HepG2 (cell line): ENCODE data around the gene ENHO. TPM values are rescaled to one million over a fixed set of nuclear protein-coding genes. Genes with fewer than 3 reads are reported as not detected.
A peak's percentile ranks its signal among the peaks of the same experiment; 100 is the strongest.

Source experiments
- CENPX ChIP-seq: sonication (generic); formaldehyde crosslinking; IDR thresholded peaks from 2 replicates; pipeline ENCODE4 v1.9.0; 2021; ENCODE audit warnings: mild to moderate bottlenecking, missing genetic modification reagents, moderate library complexity
- ETV5 ChIP-seq: IDR thresholded peaks from 2 replicates; pipeline ENCODE4 v1.6.1; 2018; ENCODE audit warnings: missing biosample characterization, missing genetic modification reagents, inconsistent platforms, borderline replicate concordance
- FOXP1 ChIP-seq, 2 experiments: fragments of 450-650 bp in 1 of 2; IDR thresholded peaks; 2 replicates each; pipeline ENCODE4 v1.6.1; 2017 to 2018; ENCODE audit warnings: antibody characterized with exemption in 1 of 2
- HCFC1 ChIP-seq: fragments of 150-350 bp; IDR thresholded peaks from 2 replicates; pipeline ENCODE4 v1.6.1; 2014; ENCODE audit warnings: low read depth, low read length
- KLF16 ChIP-seq, 2 experiments: sonication (generic) in 1 of 2; formaldehyde crosslinking in 1 of 2; IDR thresholded peaks; 2 replicates each; pipeline versions ENCODE4 v1.6.1 to v1.8.0; 2016 to 2023; ENCODE audit warnings: missing genetic modification reagents in 2 of 2, missing compliant biosample characterization in 1 of 2
- NFYB ChIP-seq: sonication (generic); formaldehyde crosslinking; IDR thresholded peaks from 2 replicates; pipeline ENCODE4 v1.4.0; 2020; ENCODE audit warnings: missing genetic modification reagents
- PTBP1 ChIP-seq: fragments of 200-400 bp; formaldehyde crosslinking; IDR thresholded peaks from 2 replicates; pipeline ENCODE4 v1.6.1; 2018; ENCODE audit warnings: low read length, low read depth; ENCODE audit not compliant: poor library complexity, severe bottlenecking
- RAD21 ChIP-seq: fragments of 450-650 bp; formaldehyde crosslinking; IDR thresholded peaks from 2 replicates; pipeline ENCODE4 v1.5.0; 2020; ENCODE audit warnings: mild to moderate bottlenecking
- SMC3 ChIP-seq: IDR thresholded peaks from 2 replicates; pipeline ENCODE4 v1.6.1; 2011; ENCODE audit warnings: low read length, improper control_type of control experiment
- WIZ ChIP-seq: sonication (generic); formaldehyde crosslinking; IDR thresholded peaks from 2 replicates; pipeline ENCODE4 v1.5.1; 2020; ENCODE audit warnings: mild to moderate bottlenecking, missing genetic modification reagents
- ZKSCAN8 ChIP-seq: IDR thresholded peaks from 2 replicates; pipeline ENCODE4 v1.6.1; 2016; ENCODE audit warnings: borderline replicate concordance, missing genetic modification reagents, missing compliant biosample characterization
- ZNF335 ChIP-seq: sonication (generic); formaldehyde crosslinking; IDR thresholded peaks from 2 replicates; pipeline ENCODE4 v1.4.0; 2020; ENCODE audit warnings: missing genetic modification reagents
- ZNF782 ChIP-seq: sonication (generic); formaldehyde crosslinking; IDR thresholded peaks from 2 replicates; pipeline ENCODE4 v1.4.0; 2020; ENCODE audit warnings: missing genetic modification reagents, mild to moderate bottlenecking, borderline replicate concordance
- polyA plus RNA-seq, 8 experiments: library from polyadenylated mRNA; depleted of rRNA in 3 of 8; stranded (reverse) in 7 of 8; unstranded in 1 of 8; fragments of >200 nt; fragmentation: Illumina TruSeq in 4 of 8; extraction: Trizol in 4 of 8; gene quantifications; 2 replicates each; pipeline versions ENCODE4 v1.2.1 to v1.2.3, GENCODE V29; 2011 to 2016; ENCODE audit warnings: low read depth in 4 of 8, missing spikeins in 1 of 8, mixed read lengths in 1 of 8; ENCODE audit not compliant: insufficient read depth in 1 of 8
- total RNA-seq, 5 experiments: library from RNA; depleted of rRNA; stranded (reverse); fragments of >200 nt; fragmentation: Illumina TruSeq; extraction: Trizol; gene quantifications; 2 replicates each; pipeline ENCODE4 v1.2.3, GENCODE V29; 2016; ENCODE audit warnings: low read depth in 1 of 5
- TF ChIP-seq, protein P1 (sequence below), 2 experiments: sonication (generic) in 1 of 2; formaldehyde crosslinking in 1 of 2; IDR thresholded peaks; 2 replicates each; pipeline versions ENCODE4 v1.5.1 to v1.6.1; 2011 to 2020; ENCODE audit warnings: borderline replicate concordance in 1 of 2, low read depth in 1 of 2, low read length in 1 of 2, mild to moderate bottlenecking in 1 of 2, missing genetic modification reagents in 1 of 2, moderate library complexity in 1 of 2
- TF ChIP-seq, protein P2 (sequence below): IDR thresholded peaks from 2 replicates; pipeline ENCODE4 v1.6.1; 2016; ENCODE audit warnings: low read depth, borderline replicate concordance
- TF ChIP-seq, protein P3 (sequence below): sonication (generic); formaldehyde crosslinking; IDR thresholded peaks from 2 replicates; pipeline ENCODE4 v1.4.0; 2020; ENCODE audit warnings: low read depth, mild to moderate bottlenecking, missing genetic modification reagents
- TF ChIP-seq, protein P4 (sequence below): IDR thresholded peaks from 2 replicates; pipeline ENCODE4 v1.6.1; 2012; ENCODE audit warnings: low read length, improper control_type of control experiment
- TF ChIP-seq, protein P5 (sequence below): sonication (generic); formaldehyde crosslinking; IDR thresholded peaks from 2 replicates; pipeline ENCODE4 v1.5.0; 2020; ENCODE audit warnings: mild to moderate bottlenecking, low read depth, missing genetic modification reagents, borderline replicate concordance

The ENHO gene
- total and polyA plus RNA-seq, 2 of the 13 experiments (the other 11 are each of a cell fraction or from before 2014, with no cell fraction given): 0.08 to 0.60 TPM

DNA sequence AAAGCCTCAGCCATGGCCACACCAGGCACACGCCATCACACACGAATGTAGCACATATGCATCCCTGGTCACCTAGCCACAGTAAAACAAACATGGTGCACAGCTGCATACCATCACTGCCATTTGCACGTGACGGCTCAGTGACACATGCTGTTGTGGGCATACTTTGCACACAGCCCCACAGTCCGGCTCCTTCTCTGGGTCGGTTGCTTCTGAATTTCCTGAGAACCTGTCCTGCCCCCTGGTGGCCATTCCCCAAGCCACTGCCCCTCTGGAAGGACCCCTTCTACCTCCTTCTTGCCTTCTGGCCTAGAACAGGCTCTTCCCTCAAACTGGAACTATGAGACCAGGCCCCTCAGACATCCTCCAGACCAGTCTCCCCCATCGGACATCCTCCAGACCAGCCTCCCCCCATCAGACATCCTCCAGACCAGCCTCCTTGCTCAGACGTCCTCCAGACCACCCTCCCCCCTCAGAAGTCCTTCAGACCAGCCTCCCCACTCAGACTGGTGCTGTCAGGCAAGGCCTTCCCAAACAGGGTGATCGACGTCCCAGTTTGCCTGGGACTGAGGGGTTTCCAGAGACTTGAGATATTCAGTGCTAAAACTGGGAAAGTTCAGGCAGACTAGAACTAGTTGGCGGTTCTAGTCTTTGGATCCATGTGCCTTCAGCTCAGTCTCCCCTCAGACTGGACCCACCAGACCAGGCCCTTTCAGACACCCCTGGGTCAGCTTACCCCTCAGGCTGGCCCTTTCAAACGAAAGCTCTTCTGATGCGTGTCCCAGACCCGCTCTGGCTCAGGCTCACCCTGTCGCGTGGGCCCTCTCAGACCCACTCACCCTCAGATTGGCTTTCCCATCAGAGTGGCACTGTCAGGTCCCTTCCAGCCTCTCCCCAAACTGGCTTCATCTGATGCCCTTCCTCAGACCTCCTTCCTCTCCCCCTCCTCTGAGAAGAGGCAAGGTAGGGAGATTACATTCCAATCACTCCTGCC is 24.3 kb upstream of the ENHO start (continued):
- TF ChIP-seq, protein P1, sequence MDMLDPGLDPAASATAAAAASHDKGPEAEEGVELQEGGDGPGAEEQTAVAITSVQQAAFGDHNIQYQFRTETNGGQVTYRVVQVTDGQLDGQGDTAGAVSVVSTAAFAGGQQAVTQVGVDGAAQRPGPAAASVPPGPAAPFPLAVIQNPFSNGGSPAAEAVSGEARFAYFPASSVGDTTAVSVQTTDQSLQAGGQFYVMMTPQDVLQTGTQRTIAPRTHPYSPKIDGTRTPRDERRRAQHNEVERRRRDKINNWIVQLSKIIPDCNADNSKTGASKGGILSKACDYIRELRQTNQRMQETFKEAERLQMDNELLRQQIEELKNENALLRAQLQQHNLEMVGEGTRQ (IDR thresholded peaks at IDR 0.05; ENCODE audit: low read depth, low read length): peak; percentile 13; the same call in 1 of the 2 replicates
- TF ChIP-seq, protein P1 (CRISPR knock-in tag; IDR thresholded peaks at IDR 0.05; ENCODE audit: borderline replicate concordance): no peak
- no peak for TF ChIP-seq KLF16 (CRISPR knock-in tag; IDR thresholded peaks at IDR 0.05)
- no peak for TF ChIP-seq ETV5
- TF ChIP-seq SMC3: peak; percentile 50; the same call in 1 of the 2 replicates
- no peak for TF ChIP-seq HCFC1
- TF ChIP-seq ZNF782: no peak
- TF ChIP-seq FOXP1 (IDR thresholded peaks at IDR 0.05): no peak
- TF ChIP-seq FOXP1 (CRISPR knock-in tag; IDR thresholded peaks at IDR 0.05): no peak
- TF ChIP-seq WIZ (CRISPR knock-in tag): no peak
- TF ChIP-seq ZKSCAN8 (CRISPR knock-in tag): no peak
- TF ChIP-seq, protein P2, sequence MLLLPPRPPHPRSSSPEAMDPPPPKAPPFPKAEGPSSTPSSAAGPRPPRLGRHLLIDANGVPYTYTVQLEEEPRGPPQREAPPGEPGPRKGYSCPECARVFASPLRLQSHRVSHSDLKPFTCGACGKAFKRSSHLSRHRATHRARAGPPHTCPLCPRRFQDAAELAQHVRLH: no peak
- TF ChIP-seq, protein P3, sequence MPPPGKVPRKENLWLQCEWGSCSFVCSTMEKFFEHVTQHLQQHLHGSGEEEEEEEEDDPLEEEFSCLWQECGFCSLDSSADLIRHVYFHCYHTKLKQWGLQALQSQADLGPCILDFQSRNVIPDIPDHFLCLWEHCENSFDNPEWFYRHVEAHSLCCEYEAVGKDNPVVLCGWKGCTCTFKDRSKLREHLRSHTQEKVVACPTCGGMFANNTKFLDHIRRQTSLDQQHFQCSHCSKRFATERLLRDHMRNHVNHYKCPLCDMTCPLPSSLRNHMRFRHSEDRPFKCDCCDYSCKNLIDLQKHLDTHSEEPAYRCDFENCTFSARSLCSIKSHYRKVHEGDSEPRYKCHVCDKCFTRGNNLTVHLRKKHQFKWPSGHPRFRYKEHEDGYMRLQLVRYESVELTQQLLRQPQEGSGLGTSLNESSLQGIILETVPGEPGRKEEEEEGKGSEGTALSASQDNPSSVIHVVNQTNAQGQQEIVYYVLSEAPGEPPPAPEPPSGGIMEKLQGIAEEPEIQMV (CRISPR knock-in tag): no peak
- TF ChIP-seq ZNF335 (CRISPR knock-in tag): no peak
- TF ChIP-seq, protein P4, sequence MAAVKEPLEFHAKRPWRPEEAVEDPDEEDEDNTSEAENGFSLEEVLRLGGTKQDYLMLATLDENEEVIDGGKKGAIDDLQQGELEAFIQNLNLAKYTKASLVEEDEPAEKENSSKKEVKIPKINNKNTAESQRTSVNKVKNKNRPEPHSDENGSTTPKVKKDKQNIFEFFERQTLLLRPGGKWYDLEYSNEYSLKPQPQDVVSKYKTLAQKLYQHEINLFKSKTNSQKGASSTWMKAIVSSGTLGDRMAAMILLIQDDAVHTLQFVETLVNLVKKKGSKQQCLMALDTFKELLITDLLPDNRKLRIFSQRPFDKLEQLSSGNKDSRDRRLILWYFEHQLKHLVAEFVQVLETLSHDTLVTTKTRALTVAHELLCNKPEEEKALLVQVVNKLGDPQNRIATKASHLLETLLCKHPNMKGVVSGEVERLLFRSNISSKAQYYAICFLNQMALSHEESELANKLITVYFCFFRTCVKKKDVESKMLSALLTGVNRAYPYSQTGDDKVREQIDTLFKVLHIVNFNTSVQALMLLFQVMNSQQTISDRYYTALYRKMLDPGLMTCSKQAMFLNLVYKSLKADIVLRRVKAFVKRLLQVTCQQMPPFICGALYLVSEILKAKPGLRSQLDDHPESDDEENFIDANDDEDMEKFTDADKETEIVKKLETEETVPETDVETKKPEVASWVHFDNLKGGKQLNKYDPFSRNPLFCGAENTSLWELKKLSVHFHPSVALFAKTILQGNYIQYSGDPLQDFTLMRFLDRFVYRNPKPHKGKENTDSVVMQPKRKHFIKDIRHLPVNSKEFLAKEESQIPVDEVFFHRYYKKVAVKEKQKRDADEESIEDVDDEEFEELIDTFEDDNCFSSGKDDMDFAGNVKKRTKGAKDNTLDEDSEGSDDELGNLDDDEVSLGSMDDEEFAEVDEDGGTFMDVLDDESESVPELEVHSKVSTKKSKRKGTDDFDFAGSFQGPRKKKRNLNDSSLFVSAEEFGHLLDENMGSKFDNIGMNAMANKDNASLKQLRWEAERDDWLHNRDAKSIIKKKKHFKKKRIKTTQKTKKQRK: no peak
- TF ChIP-seq NFYB (CRISPR knock-in tag): no peak
- no peak for TF ChIP-seq PTBP1
- TF ChIP-seq, protein P5, sequence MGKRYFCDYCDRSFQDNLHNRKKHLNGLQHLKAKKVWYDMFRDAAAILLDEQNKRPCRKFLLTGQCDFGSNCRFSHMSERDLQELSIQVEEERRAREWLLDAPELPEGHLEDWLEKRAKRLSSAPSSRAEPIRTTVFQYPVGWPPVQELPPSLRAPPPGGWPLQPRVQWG (CRISPR knock-in tag): no peak
- no peak for TF ChIP-seq CENPX (CRISPR knock-in tag)
- TF ChIP-seq RAD21 (CRISPR knock-in tag): peak; percentile 73
